ENCODE measurements around the gene PRMT2.

- no peak for TF ChIP-seq CTCF (conservative IDR thresholded peaks at IDR 0.05; ENCODE audit: low read depth, low read length)
- TF ChIP-seq EZH2 (IDR thresholded peaks at IDR 0.05; ENCODE audit: low read length, unreplicated experiment) = no peak
These were observed 27.5 kb downstream of the PRMT2 start for GRCh38 chr21:46662765-46663500.

Measured in PC-3 (cell line).